MM.1S (cell line): ENCODE results near the gene FBXL12.

ENCODE experiments used
- CTCF ChIP-seq: fragments of 300-600 bp; sonication (generic); IDR thresholded peaks from 2 replicates; pipeline ENCODE4 v1.5.1; 2016; ENCODE audit warnings: antibody characterized with exemption, low read length, mixed read lengths
- EZH2 ChIP-seq: fragments of 300-600 bp; sonication (generic); optimal IDR thresholded peaks from 2 replicates; pipeline ENCODE3; 2017; ENCODE audit warnings: low read depth, mild to moderate bottlenecking, antibody characterized with exemption, low read length, mixed read lengths

- TF ChIP-seq CTCF (0 out of 2 replicates have a peak, but pooled peaks have one; percentile 12), EZH2 (no peak)
These were observed 17.1 kb upstream of the FBXL12 start for GRCh38 chr19:9836021-9836420.
